NT2/D1 (cell line): ENCODE results near the gene PTPN18.
"Not testable (repeated sequence)": the region's sequence is repeated elsewhere in the genome, so short reads cannot be mapped to it uniquely, and the experiment has no call there.

Experiments
- YY1 ChIP-seq: IDR thresholded peaks from 2 replicates; pipeline ENCODE4 v1.6.1; 2011; ENCODE audit not compliant: insufficient read length, insufficient read depth
- ZNF274 ChIP-seq: IDR thresholded peaks from 2 replicates; pipeline ENCODE4 v1.6.1; 2011; ENCODE audit warnings: mild to moderate bottlenecking, low read depth, low read length

DNA sequence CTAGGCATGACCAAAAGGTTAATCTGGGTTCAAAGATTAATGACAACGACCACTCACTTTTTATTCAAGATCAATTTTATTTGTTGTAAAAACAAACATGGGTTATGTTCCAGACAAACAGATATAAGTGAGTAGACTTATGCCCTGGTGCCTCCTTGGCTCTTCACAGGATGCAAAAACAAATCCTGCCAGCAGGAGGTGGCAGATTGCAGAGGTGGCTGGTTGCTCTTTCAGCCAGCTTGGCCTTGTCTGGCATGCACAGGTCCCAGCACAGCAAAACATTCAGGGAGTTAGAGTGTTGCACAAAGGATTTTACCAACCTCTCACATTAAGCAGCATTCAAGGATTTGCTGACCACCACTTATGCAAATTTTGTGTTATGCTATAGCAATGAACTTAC lies 60.8 kb downstream of the PTPN18 start:
- TF ChIP-seq ZNF274, YY1: not testable (repeated sequence)
